Pancreas (tissue), 10 donors: ENCODE measurements around the gene PDCD1LG2. TPM values are rescaled to one million over a fixed set of nuclear protein-coding genes. Genes with fewer than 3 reads are reported as not detected.

Source experiments
- ATAC-seq, 4 donors: fragments of 200-7000 bp; cut with Tn5 transposase; one replicate each; pipeline versions ENCODE4 v1.8.0 to v1.9.1; 2020; ENCODE audit warnings: mild to moderate bottlenecking in 4 of 4, moderate library complexity in 4 of 4
- DNase-seq, 6 donors: peaks; one replicate each; pipeline ENCODE4 v3.0.0-alpha.2; 2020
- FAIRE-seq: peaks from 2 replicates; lab custom pipeline; 2012; peaks lifted over from hg19 to GRCh38; lab: Jason Lieb, UNC
- H3K27ac ChIP-seq, 4 donors: fragments of 200-600 bp; sonication (generic); 1 replicate in 3 of 4; 2 replicates in 1 of 4; pipeline versions ENCODE4 v1.5.0 to v1.8.0; 2020
- H3K27me3 ChIP-seq, 4 donors: fragments of 200-600 bp; one replicate each; pipeline ENCODE4 v1.8.0; 2021
- H3K36me3 ChIP-seq, 3 donors: fragments of 200-600 bp; sonication (generic) in 1 of 3; one replicate each; pipeline versions ENCODE4 v1.5.0 to v1.8.0; 2020 to 2021
- H3K4me1 ChIP-seq, 3 donors: fragments of 200-600 bp; one replicate each; pipeline ENCODE4 v1.8.0; 2021
- H3K4me3 ChIP-seq, 4 donors: fragments of 200-600 bp; sonication (generic) in 2 of 4; one replicate each; pipeline versions ENCODE4 v1.5.0 to v1.8.0; 2020 to 2021
- H3K9me3 ChIP-seq, 4 donors: fragments of 200-600 bp; one replicate each; pipeline ENCODE4 v1.8.0; 2021
- CTCF ChIP-seq, 4 donors: fragments of 200-600 bp; sonication (generic) in 3 of 4; IDR thresholded peaks; one replicate each; pipeline versions ENCODE4 v1.5.0 to v1.8.0; 2021; ENCODE audit warnings: antibody characterized with exemption in 4 of 4
- WGBS, 2 donors: extraction: QIAGEN DNeasy Blood & Tissue Kit; methylation state at CpG; one replicate each; pipeline ENCODE4 v1.1.7; 2013; 5-methylcytosine and 5-hydroxymethylcytosine counted together
- intact Hi-C, 3 donors: fragments of 100-400 bp; cut with DNase I; formaldehyde crosslinking; loops; one replicate each; pipeline versions ENCODE4 v1.11.1 to v1.14.2; 2022
- polyA plus RNA-seq, 2 donors: library from polyadenylated mRNA; stranded (reverse); fragments of 200-250 nt; gene quantifications; one replicate each; pipeline ENCODE4 v1.2.3, GENCODE V29; 2013
- total RNA-seq, 6 donors: library from RNA; stranded (reverse); fragmentation: NEBNext Ultra II Directional in 4 of 6; extraction: Animal tissue kit (Norgen Biotek cat#: 25700) in 4 of 6; gene quantifications; one replicate each; pipeline versions ENCODE4 v1.2.1 to v1.2.4, GENCODE V29; 2021 to 2023
- donor health status: healthy with polysubstance abuse.
- donor health status: DM: no; HTN: no; CAD: no; lungs with moderate emphysema.
- donor health status: DM: no; HTN: no; CAD: no.
- donor health status: control.
- donor health status: control.
- donor health status: Bipolar disorder and iron deficiency.
- donor health status: DM: yes; HTN: yes; CAD: no.
- donor health status: DM: no; HTN: no; CAD: no.
- donor health status: DM: no; HTN: no; CAD: no.
- donor health status: DM: yes; HTN: yes; CAD: no.

PDCD1LG2 gene
- total and polyA plus RNA-seq, 8 donors: 0.08 to 0.43 (median 0.17) TPM; not detected in 1

DNA sequence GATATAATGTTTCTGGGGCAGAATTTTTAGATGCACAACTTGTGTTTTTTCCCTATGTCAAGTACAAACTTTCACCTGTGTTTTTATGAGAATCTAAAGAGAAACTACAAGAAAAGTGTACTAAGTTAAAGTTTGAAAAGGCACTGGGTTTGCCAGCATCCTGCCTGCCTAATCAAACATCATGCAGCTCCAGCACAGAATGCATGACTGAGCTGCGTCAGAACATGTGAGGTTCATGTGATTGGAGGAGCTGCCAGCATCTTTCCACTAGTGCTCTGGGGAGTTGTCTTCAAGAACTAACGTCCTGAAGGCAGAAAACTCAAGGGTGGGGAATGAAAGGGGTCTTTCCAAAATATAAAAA lies 72.5 kb downstream of the PDCD1LG2 start:
- no peak overlapping the region for H3K4me3 ChIP-seq
- H3K36me3 ChIP-seq: no peaks in the 10 kb centered on the region
- intact Hi-C loops: no loop called here
- H3K9me3 ChIP-seq: no peaks in the 10 kb centered on the region
- ATAC-seq: no peak
- H3K4me1 ChIP-seq: no peaks in the 10 kb centered on the region
- H3K27ac ChIP-seq: no peak overlapping the region
- H3K27me3 ChIP-seq: no peaks in the 10 kb centered on the region
- no peak for FAIRE-seq
- no peak for DNase-seq
- no peak for TF ChIP-seq CTCF (IDR thresholded peaks at IDR 0.05)
- WGBS, 2 donors: 27% methylated on average over 2 of the region's 2 CpGs

DNA sequence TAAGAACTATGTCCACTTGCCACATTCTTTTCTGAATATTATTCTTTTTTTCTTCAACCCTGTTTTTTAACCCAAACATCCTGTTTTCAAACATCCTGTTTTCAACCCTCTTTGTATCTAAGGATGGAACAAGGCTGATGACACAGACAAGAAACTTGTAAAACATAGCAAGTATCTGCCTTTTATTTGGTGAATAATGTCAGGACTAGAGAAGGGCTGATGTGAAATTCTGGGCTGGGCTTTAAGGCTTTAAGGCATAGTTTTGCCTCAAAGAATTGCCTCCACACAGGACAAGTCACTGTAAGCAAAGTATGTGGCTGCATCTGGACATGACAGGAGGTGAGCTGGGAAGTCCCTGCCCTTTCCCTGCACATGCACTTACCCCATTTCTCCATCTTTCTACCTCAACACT lies 76.1 kb downstream of the PDCD1LG2 start:
- FAIRE-seq: no peak
- H3K9me3 ChIP-seq: no peaks in the 10 kb centered on the region
- intact Hi-C loops: no loop called here

GRCh38 chr9:5587024-5587423 lies 76.7 kb downstream of the PDCD1LG2 start:
- no peak for TF ChIP-seq CTCF (IDR thresholded peaks at IDR 0.05)
- no peaks in the 10 kb centered on the region for H3K27me3 ChIP-seq
- no peak for FAIRE-seq
- intact Hi-C loops: no loop called here
- H3K4me1 ChIP-seq: no peaks in the 10 kb centered on the region
- 87 to 92% methylated on average over 1 of the region's 1 CpG for WGBS, 2 donors
- ATAC-seq: no peak
- H3K9me3 ChIP-seq: no peaks in the 10 kb centered on the region
- no peak overlapping the region for H3K27ac ChIP-seq
- no peaks in the 10 kb centered on the region for H3K36me3 ChIP-seq
- no peak overlapping the region for H3K4me3 ChIP-seq
- DNase-seq: no peak

More for the DNA sequence above, 76.1 kb downstream of the PDCD1LG2 start:
- TF ChIP-seq CTCF (IDR thresholded peaks at IDR 0.05): no peak
- H3K27me3 ChIP-seq: no peaks in the 10 kb centered on the region
- ATAC-seq (no peak), DNase-seq (no peak)
- H3K36me3 ChIP-seq: no peaks in the 10 kb centered on the region
- no peaks in the 10 kb centered on the region for H3K4me1 ChIP-seq
- no peak overlapping the region for H3K27ac ChIP-seq
- no peak overlapping the region for H3K4me3 ChIP-seq

DNA sequence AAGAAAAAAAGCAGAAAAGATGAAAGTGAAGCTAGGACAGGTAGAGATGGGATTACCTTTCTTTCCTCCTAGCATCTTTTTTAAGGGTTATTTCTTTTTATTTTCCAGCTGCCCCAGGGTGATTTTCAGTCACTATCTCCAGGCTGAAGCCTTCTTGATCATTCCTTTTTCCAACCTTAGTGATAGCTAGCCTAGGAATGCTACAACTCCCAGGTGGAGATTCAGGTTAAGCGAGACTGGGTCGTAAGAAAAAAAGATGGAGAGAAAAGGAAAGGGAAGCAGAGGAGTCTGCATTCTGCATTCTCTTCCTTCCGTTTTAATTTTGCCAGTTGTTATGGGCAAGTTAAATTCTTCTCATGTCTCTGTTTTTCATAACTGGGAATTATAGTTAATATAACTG lies 81.9 kb downstream of the PDCD1LG2 start:
- FAIRE-seq: no peak
- intact Hi-C loops: loop anchor here in 1 of 3 donors (5.0 kb wide), 1 partner anchor 405 kb away; the partner anchor contains the start of gene INSL6
- H3K9me3 ChIP-seq: no peaks in the 10 kb centered on the region

More for the DNA sequence above, 81.9 kb downstream of the PDCD1LG2 start:
- Histone ChIP-seq H3K4me1 (no peaks in the 10 kb centered on the region), H3K4me3 (no peak overlapping the region), H3K36me3 (no peaks in the 10 kb centered on the region), H3K27me3 (no peaks in the 10 kb centered on the region), H3K27ac (no peak overlapping the region)
- ATAC-seq: no peak
- TF ChIP-seq CTCF (IDR thresholded peaks at IDR 0.05): no peak
- no peak for DNase-seq
- 74 to 77% methylated on average over 3 of the region's 3 CpGs for WGBS, 2 donors
